NCI-H1048 (cell line): Measurements from ENCODE around the gene AK5.

Experiments
- DNase-seq: peaks from one replicate; lab custom pipeline; 2025; lab: John Stamatoyannopoulos, UW

Gene AK5

GRCh38 chr1:77542813-77543420 lies 261.1 kb downstream of the AK5 start:
- DNase-seq: no peak

GRCh38 chr1:77543822-77544448 lies 262.1 kb downstream of the AK5 start:
- DNase-seq: no peak

- no peak for DNase-seq
Observed at GRCh38 chr1:77544845-77545244, 263.0 kb downstream of the AK5 start.

GRCh38 chr1:77545970-77546369 lies 264.2 kb downstream of the AK5 start:
- DNase-seq: no peak

- DNase-seq: no peak
Observed at GRCh38 chr1:77546890-77547289, 265.1 kb downstream of the AK5 start.

- no peak for DNase-seq
Observed at GRCh38 chr1:77548285-77548684, 266.5 kb downstream of the AK5 start.

GRCh38 chr1:77550135-77550534 lies 268.3 kb downstream of the AK5 start:
- DNase-seq: no peak

- DNase-seq: no peak
Observed at GRCh38 chr1:77552626-77553025, 270.8 kb downstream of the AK5 start.

- DNase-seq: no peak
Observed at GRCh38 chr1:77553568-77554291, 271.9 kb downstream of the AK5 start.

GRCh38 chr1:77556045-77556444 lies 274.2 kb downstream of the AK5 start:
- no peak for DNase-seq

GRCh38 chr1:77557053-77557452 lies 275.2 kb downstream of the AK5 start:
- no peak for DNase-seq

GRCh38 chr1:77558591-77559164 lies 276.9 kb downstream of the AK5 start:
- DNase-seq: no peak

- no peak for DNase-seq
Observed at GRCh38 chr1:77560741-77561140, 278.9 kb downstream of the AK5 start.

GRCh38 chr1:77562596-77563150 lies 280.9 kb downstream of the AK5 start:
- DNase-seq: no peak

- DNase-seq: no peak
Observed at GRCh38 chr1:77565321-77565720, 283.5 kb downstream of the AK5 start.

GRCh38 chr1:77571642-77572041 lies 289.8 kb downstream of the AK5 start:
- DNase-seq: no peak

- no peak for DNase-seq
Observed at GRCh38 chr1:77579547-77579946, 297.7 kb downstream of the AK5 start.

GRCh38 chr1:77582905-77583304 lies 301.1 kb downstream of the AK5 start:
- no peak for DNase-seq

GRCh38 chr1:77583483-77583882 lies 301.7 kb downstream of the AK5 start:
- no peak for DNase-seq

GRCh38 chr1:77584884-77585283 lies 303.1 kb downstream of the AK5 start:
- no peak for DNase-seq

- no peak for DNase-seq
Observed at GRCh38 chr1:77585610-77586314, 303.9 kb downstream of the AK5 start.

- no peak for DNase-seq
Observed at GRCh38 chr1:77589231-77589630, 307.4 kb downstream of the AK5 start.
